Pericardium fibroblast (primary cell): ENCODE data around the gene PGLYRP2. TPM values are rescaled to one million over a fixed set of nuclear protein-coding genes. Genes with fewer than 3 reads are reported as not detected.

Source experiments
- total RNA-seq: library from RNA; depleted of rRNA; stranded (reverse); fragments of >200 nt; gene quantifications from 2 replicates; pipeline ENCODE4 v1.2.3, GENCODE V29; 2015

Gene PGLYRP2
- total RNA-seq = not detected in 2 replicates

GRCh38 chr19:15479391-15480345, at the start of gene PGLYRP2:
Gene PGLYRP2 (minus strand): TSS chr19:15479501. CDS start chr19:15479371, 130 bp downstream.

GRCh38 chr19:15508035-15508710, 28.9 kb upstream of the PGLYRP2 start, which contains the start of gene CYP4F22:
Gene CYP4F22 (plus strand): TSS chr19:15508525. CDS start chr19:15525337, 16,812 bp downstream.

GRCh38 chr19:15464394-15465385, 14.6 kb downstream of the PGLYRP2 start, which contains the start of gene RASAL3:
Gene RASAL3 (minus strand): TSS chr19:15464544. CDS start chr19:15464358, 186 bp downstream.

GRCh38 chr19:15449620-15450527, 29.4 kb downstream of the PGLYRP2 start, which contains the start of gene WIZ:
Gene WIZ (minus strand): TSS chr19:15449956. CDS start chr19:15448307, 1,649 bp downstream.

Other genes with a start within 250 kb of the PGLYRP2 start
- gene EPHX3, start 247.1 kb downstream of the PGLYRP2 start, total RNA-seq = not detected in 2 replicates
- 23.1 and 28.3 TPM in 2 replicates for gene BRD4, start 147.0 kb downstream of the PGLYRP2 start, total RNA-seq
- 9.6 and 11.6 TPM in 2 replicates for gene AKAP8, start 99.7 kb downstream of the PGLYRP2 start, total RNA-seq
- 47.7 and 61.4 TPM in 2 replicates for gene AKAP8L, start 60.5 kb downstream of the PGLYRP2 start, total RNA-seq
- 33.3 and 37.6 TPM in 2 replicates for gene WIZ, start 29.5 kb downstream of the PGLYRP2 start, total RNA-seq
- gene RASAL3, start 15.0 kb downstream of the PGLYRP2 start, total RNA-seq = not detected in 2 replicates
- gene CYP4F22, start 29.0 kb upstream of the PGLYRP2 start, total RNA-seq = not detected in 2 replicates
- gene CYP4F8, start 135.7 kb upstream of the PGLYRP2 start, total RNA-seq = not detected in 2 replicates
- gene CYP4F3, start 161.4 kb upstream of the PGLYRP2 start, total RNA-seq = not detected in 2 replicates
- gene CYP4F12, start 193.6 kb upstream of the PGLYRP2 start, total RNA-seq = 0.26 TPM in 1 of 2 replicates, not detected in the other
- not detected in 2 replicates for gene OR10H2, start 248.5 kb upstream of the PGLYRP2 start, total RNA-seq